ENCODE measurements around the gene CCDC85B.

GRCh38 chr11:65932558-65932919 lies 42.1 kb downstream of the CCDC85B start:
- no peak for TF ChIP-seq CTCF (IDR thresholded peaks at IDR 0.05)
- no peak for TF ChIP-seq POLR2A (IDR thresholded peaks at IDR 0.05)

Measured in adrenal gland (tissue), 5 donors.